ENCODE data around the gene MNAT1.

Gene MNAT1

DNA sequence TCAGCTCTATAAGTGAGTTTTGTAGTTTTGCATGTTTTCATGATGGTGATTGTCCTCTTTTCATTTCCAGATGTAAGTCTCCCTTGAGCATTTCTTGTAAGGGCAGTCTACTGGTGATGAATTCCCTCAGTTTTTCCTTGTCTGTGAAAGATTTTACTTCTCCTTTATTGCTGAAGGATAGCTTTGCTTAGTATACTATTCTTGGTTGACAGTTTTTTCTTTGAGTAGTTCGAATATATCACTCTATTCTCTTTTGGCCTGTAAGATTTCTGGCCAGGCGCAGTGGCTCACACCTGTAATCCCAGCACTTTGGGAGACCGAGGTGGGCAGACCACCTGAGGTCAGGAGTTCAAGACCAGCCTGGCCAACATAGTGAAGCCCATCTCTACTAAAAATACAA is 34.0 kb upstream of the MNAT1 start:
- ATAC-seq (ENCODE audit: low read depth) (no peak), DNase-seq (ENCODE audit: low spot score) (no peak)
- TF ChIP-seq, protein P1, sequence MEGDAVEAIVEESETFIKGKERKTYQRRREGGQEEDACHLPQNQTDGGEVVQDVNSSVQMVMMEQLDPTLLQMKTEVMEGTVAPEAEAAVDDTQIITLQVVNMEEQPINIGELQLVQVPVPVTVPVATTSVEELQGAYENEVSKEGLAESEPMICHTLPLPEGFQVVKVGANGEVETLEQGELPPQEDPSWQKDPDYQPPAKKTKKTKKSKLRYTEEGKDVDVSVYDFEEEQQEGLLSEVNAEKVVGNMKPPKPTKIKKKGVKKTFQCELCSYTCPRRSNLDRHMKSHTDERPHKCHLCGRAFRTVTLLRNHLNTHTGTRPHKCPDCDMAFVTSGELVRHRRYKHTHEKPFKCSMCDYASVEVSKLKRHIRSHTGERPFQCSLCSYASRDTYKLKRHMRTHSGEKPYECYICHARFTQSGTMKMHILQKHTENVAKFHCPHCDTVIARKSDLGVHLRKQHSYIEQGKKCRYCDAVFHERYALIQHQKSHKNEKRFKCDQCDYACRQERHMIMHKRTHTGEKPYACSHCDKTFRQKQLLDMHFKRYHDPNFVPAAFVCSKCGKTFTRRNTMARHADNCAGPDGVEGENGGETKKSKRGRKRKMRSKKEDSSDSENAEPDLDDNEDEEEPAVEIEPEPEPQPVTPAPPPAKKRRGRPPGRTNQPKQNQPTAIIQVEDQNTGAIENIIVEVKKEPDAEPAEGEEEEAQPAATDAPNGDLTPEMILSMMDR (IDR thresholded peaks at IDR 0.05; ENCODE audit: poor library complexity, severe bottlenecking), result no peak
- Histone ChIP-seq H3K27ac (ENCODE audit: poor library complexity, severe bottlenecking) (no peak overlapping the region), H3K4me3 (ENCODE audit: severe bottlenecking) (no peak overlapping the region), H3K4me1 (ENCODE audit: insufficient read depth, poor library complexity, severe bottlenecking) (no peaks in the 10 kb centered on the region), H3K36me3 (ENCODE audit: low read depth) (no peaks in the 10 kb centered on the region), H3K27me3 (ENCODE audit: insufficient read depth, poor library complexity, severe bottlenecking) (no peaks in the 10 kb centered on the region), H3K9me3 (ENCODE audit: severe bottlenecking) (peaks cover 5% of the 10 kb centered on the region)

DNA sequence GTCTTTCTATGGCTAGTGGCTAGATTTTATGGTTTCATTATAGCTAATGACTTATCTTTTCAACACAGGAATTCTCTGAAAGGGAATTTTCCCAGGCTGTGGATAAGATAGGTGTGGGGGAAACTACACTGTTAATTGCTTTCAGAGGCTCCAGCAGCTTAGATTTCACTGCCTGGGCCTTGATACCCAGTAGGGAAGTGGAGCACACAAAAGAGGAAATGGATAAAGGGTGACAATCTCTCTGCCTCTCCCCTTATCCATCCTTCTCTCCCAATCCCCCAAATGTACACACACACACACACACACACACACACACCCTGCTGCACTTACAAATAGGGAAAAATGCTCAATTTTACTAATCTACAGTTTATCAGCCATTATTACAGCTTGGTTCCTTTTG is 29.5 kb upstream of the MNAT1 start:
- Histone ChIP-seq H3K4me3 (ENCODE audit: severe bottlenecking) (no peak overlapping the region), H3K27ac (ENCODE audit: poor library complexity, severe bottlenecking) (no peak overlapping the region), H3K36me3 (ENCODE audit: low read depth) (no peaks in the 10 kb centered on the region), H3K4me1 (ENCODE audit: insufficient read depth, poor library complexity, severe bottlenecking) (no peaks in the 10 kb centered on the region), H3K9me3 (ENCODE audit: severe bottlenecking) (peaks cover 2% of the 10 kb centered on the region), H3K27me3 (ENCODE audit: insufficient read depth, poor library complexity, severe bottlenecking) (no peaks in the 10 kb centered on the region)
- TF ChIP-seq, protein P1 (IDR thresholded peaks at IDR 0.05; ENCODE audit: poor library complexity, severe bottlenecking), result no peak
- no peak for ATAC-seq (ENCODE audit: low read depth)
- no peak for DNase-seq (ENCODE audit: low spot score)

DNA sequence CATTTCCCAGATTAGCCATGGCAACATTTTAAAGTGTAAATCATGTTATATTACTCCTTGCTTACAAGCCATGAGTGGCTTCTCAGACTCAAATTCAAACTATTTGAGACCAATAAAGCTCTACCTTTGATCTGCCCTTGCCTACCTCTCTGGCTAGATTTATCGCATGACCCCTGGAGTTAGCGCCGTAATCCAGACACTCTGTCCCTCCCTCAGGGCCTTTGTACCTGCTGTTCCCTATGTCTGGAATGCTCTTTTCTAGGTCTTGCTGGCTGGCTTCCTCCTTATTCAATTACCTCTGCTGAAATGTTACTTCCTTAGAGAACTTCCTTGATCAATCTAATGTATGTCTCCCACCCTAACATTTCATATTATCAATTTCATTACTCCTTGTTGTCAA is 26.7 kb upstream of the MNAT1 start:
- no peaks in the 10 kb centered on the region for H3K27me3 ChIP-seq (ENCODE audit: insufficient read depth, poor library complexity, severe bottlenecking)
- H3K4me3 ChIP-seq (ENCODE audit: severe bottlenecking), result no peak overlapping the region
- H3K4me1 ChIP-seq (ENCODE audit: insufficient read depth, poor library complexity, severe bottlenecking), result no peaks in the 10 kb centered on the region
- no peak overlapping the region for H3K27ac ChIP-seq (ENCODE audit: poor library complexity, severe bottlenecking)
- DNase-seq (ENCODE audit: low spot score), result no peak
- no peaks in the 10 kb centered on the region for H3K9me3 ChIP-seq (ENCODE audit: severe bottlenecking)
- TF ChIP-seq, protein P1 (IDR thresholded peaks at IDR 0.05; ENCODE audit: poor library complexity, severe bottlenecking), result no peak
- H3K36me3 ChIP-seq (ENCODE audit: low read depth), result peaks cover 12% of the 10 kb centered on the region
- no peak for ATAC-seq (ENCODE audit: low read depth)

DNA sequence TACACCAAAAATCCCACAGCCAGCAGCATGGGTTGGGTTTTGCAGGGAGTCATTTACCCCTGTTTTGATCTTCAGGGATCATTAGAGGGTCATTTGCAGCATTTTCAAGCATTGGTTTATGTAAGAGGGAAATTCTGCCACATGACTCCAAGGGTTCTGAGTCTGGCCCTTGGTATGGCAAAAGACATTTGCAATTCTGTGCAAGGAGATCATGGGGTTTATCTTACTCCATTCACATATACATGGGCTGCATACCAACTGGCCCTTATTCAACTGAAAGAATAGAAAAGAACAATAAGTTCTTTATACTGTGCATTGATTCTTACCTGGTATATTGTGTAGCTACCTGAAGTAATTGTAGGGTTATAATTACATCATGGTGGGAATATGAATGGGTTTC is 24.1 kb upstream of the MNAT1 start:
- Histone ChIP-seq H3K27ac (ENCODE audit: poor library complexity, severe bottlenecking) (no peak overlapping the region), H3K4me1 (ENCODE audit: insufficient read depth, poor library complexity, severe bottlenecking) (no peaks in the 10 kb centered on the region), H3K27me3 (ENCODE audit: insufficient read depth, poor library complexity, severe bottlenecking) (no peaks in the 10 kb centered on the region), H3K9me3 (ENCODE audit: severe bottlenecking) (no peaks in the 10 kb centered on the region), H3K36me3 (ENCODE audit: low read depth) (peaks cover 32% of the 10 kb centered on the region), H3K4me3 (ENCODE audit: severe bottlenecking) (no peak overlapping the region)
- ATAC-seq (ENCODE audit: low read depth) (no peak), DNase-seq (ENCODE audit: low spot score) (no peak)
- TF ChIP-seq, protein P1 (IDR thresholded peaks at IDR 0.05; ENCODE audit: poor library complexity, severe bottlenecking), result no peak

DNA sequence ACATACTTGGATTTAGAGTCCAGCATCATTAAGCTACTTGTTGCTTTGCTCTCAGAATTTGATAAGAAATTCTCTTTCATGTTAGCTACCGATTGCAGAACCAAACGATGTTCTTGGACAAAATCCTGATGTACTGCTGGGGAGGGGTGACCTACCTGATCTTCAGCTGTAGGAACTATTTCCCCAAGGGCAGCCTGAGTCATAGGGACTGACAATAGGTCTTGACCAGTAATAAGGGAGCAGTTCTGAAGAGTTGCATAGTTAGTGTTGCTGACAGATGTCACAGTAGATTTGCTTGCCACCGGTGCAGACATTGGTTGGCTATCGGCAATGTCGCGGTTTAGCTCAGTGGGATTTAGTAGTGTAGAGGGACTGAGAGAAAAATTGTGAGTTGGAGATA is 21.0 kb upstream of the MNAT1 start:
- Histone ChIP-seq H3K4me1 (ENCODE audit: insufficient read depth, poor library complexity, severe bottlenecking) (no peaks in the 10 kb centered on the region), H3K27ac (ENCODE audit: poor library complexity, severe bottlenecking) (no peak overlapping the region), H3K4me3 (ENCODE audit: severe bottlenecking) (no peak overlapping the region), H3K27me3 (ENCODE audit: insufficient read depth, poor library complexity, severe bottlenecking) (no peaks in the 10 kb centered on the region), H3K9me3 (ENCODE audit: severe bottlenecking) (no peaks in the 10 kb centered on the region), H3K36me3 (ENCODE audit: low read depth) (peaks cover 58% of the 10 kb centered on the region)
- DNase-seq (ENCODE audit: low spot score), result no peak
- TF ChIP-seq, protein P1 (IDR thresholded peaks at IDR 0.05; ENCODE audit: poor library complexity, severe bottlenecking), result no peak
- peak; percentile 53; the same call in 2 of the 3 replicates for ATAC-seq (ENCODE audit: low read depth)

Data from RWPE2 (cell line).